ENCODE results near the gene RGS3. TPM values are rescaled to one million over a fixed set of nuclear protein-coding genes. Genes with fewer than 3 reads are reported as not detected.
"Not testable (repeated sequence)": the region's sequence is repeated elsewhere in the genome, so short reads cannot be mapped to it uniquely, and the experiment has no call there.

RGS3 gene
- 59.9 TPM for total RNA-seq

DNA sequence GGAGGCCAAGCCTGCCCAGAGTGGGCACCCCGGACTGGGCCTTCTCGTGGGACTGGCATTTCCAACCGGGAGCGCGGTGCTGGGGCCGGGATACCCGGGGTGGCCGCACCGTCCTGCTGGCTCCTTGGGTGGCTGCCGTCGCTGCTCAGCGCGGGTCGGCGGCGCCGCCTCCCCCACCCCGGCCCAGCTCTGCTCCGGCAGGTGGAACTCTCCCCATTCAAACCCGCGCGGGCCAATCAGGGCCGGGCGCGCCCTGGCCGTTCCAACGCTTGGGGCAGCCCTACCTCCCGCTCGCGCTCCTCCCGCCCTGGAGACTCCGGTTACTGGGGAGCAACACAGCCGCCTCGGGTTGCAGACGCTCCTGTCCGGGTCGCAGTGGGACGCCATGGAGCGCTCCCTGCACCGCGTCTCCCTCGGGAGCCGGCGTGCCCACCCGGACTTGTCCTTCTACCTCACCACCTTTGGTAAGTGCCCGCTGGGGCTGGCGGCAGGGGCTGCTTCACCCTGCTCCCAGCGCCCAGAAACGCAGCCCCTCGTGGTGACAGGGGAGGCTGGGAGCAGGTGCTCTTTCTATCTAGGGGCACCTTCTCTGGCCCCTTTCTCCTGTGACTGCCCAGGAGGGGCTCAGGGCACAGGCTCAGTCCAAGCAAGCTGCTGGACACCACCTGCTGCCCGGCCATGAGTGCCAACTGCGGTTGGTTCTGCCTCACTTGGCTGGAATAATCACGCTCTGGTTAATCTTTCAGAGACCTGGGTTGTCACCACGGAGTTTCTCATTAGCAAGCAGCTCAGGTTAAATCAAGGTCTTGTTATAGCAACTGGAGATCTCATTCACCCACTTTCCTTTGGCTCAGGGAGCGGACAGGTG is at the start of gene RGS3:
Gene RGS3, plus strand, starts transcription at position 310 of the 868 bp plus-strand sequence. Its CDS starts 76 bp downstream, at position 386.
- DNase-seq, result peak; percentile 73

DNA sequence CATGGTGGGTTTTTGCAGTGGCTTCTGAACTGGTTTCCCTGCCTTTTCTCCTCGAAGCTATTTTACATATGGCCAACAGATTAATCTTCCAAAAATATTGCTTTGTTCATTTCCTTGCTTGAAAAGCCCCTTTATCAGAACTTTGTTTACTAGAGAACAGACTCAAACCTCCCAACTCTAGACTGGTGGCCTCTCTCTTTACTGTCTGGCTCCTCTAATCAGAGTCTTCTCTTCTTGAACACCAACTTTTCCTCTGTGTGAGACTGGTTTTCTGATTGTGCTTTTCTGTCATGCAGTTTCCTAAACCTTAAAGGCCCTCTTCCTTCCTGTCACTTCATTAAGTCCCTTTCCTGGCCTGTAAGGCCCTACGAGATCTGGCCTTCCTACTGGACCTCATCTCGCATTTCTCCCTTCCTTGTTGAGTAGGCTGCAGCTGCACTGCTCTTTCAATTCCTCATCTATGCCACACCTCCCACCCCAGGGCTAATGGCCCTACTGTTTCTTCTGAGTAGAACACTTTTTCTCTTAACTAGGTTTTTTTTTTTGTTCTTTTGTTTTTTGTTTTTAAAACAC is 47.3 kb upstream of the RGS3 start:
- no peak for DNase-seq

DNA sequence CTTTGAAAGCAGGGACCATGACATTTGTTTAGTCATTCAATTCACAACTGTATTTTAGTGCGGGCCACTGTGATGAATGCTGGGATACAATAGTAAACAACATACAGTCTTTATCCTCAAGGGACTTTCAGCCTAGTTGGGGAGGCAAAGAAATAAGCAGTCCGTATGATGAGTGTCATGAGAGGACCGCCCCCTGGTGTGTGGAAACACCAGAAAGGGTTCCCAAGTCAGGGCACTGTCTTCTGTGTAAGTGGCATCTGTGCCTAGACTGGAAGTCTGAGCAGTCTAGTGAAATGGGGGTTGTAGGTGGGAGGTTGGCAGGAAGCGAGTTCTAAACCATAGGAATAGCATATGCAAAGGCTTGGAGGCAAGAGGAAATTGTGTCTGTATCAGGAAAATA is 46.2 kb upstream of the RGS3 start:
- DNase-seq, result no peak

DNA sequence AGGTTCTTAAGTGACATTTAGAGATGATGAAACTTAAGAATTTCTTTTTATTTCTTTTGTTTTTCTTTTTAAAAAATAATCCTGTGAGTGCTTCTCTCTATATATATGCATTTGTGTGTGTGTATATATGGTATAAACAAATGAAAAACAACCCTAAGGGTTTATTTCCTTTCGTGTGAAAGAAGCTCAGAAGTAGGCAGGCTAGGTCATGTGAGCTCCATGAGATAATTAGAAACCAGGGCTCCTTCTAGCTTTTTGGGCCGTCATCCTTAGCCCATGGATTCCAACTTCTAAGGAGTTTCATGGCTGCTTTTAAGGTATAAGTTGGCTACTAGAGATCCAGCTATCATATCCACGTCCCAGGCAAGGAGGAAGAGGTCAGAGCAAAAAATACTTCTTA is 41.8 kb upstream of the RGS3 start:
- DNase-seq, result no peak

DNA sequence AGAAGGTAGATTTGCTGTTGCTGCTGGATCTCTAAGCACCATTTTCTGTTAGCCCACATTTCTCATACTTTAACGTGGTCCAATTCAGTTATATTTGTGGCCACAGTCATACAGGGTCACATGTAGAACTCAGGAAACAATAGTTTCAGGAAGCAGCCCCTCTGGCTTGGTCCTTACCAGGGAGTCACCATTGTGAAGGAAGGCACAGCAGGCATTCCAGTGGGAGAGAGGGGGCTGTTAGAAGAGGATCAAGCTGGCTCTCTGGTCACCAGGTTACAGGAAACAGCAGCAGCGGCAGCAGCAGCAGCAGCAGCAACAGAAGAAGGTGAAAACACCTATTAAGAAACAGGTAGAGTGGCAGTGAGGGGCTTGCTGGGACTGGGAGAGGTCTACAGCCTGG is 38.5 kb upstream of the RGS3 start:
- no peak for DNase-seq

DNA sequence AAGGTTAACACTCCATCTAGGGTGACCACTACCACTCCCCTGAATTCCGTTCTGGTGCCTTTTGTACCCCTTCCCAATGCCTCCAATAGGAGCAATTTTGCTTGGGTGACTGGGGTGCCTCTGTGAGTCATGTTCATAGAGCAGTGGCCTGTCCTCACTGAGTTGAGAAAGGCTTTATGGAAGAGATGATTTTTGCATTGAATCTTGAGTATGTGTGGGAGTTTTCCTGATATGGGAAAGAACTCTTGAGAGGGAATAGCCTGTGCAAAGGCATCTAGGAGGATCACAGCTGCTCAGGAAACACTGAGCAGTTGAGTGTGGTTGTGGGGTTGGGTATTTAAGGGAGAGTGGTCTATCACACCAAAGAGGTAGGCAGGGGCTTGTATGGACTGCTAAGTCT is 36.8 kb upstream of the RGS3 start:
- no peak for DNase-seq

DNA sequence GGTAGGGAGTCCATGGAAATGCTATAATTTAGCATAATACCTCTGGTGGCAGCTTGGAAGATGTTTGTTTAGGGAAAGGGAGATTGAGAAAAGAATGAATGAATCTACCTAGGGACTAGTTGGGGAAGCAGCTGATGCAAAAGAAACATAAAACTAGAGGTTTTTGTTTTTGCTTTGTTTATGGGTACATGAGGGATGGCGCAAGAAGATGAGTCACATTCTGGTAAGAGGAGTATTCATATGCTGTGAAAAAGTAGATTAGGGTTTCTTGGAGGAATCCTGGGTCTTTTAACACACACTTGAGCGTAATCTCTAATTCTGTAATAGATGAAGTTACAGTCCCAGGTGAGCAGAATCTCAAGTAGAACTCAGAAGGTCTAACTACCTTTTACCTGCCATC is 35.9 kb upstream of the RGS3 start:
- no peak for DNase-seq

DNA sequence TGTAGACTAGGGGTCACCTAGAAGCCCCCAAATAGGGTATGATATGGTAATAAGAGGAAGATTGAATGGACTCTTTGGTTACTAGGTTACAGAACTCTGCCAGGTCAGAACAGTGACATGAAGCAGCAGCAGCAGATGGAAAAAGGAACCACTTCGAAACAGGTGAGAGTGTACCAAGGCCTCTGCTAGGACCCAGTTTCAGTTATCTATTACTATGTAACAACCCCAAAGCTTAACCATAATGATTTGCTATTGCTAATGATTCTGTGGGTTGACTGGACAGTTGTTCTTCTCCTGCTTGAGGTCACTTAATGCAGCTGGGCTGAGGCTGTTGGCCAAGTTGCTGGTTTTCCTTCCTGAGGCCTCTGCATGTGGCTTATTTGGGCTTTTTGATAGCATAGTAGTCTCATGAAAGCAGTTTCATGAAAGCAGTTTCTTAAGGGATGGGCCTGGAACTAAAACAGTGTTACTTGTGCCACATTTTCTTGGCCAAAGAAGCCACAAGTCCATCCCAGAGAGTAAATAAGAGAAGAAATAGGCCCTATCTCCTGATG is 35.4 kb upstream of the RGS3 start:
- DNase-seq, result no peak

DNA sequence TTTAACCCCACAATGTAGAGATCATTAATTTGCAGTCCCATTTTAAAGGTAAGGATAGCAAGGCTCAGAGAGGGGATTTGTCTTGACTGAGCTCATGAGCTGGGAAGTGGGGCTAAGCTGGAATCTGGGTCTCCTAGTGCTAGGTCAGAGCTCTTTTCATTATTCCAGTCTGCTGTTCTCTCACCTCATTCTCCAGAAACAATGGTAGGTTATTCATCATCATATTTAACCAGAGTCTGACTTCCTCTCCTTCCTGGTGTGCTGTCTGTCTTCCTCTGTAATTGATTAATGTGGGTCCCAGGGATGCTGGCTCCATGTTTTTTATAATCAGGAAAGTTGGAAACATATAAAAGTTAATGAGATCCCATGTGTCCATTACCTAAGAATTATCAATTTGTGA is 32.3 kb upstream of the RGS3 start:
- DNase-seq, result no peak

DNA sequence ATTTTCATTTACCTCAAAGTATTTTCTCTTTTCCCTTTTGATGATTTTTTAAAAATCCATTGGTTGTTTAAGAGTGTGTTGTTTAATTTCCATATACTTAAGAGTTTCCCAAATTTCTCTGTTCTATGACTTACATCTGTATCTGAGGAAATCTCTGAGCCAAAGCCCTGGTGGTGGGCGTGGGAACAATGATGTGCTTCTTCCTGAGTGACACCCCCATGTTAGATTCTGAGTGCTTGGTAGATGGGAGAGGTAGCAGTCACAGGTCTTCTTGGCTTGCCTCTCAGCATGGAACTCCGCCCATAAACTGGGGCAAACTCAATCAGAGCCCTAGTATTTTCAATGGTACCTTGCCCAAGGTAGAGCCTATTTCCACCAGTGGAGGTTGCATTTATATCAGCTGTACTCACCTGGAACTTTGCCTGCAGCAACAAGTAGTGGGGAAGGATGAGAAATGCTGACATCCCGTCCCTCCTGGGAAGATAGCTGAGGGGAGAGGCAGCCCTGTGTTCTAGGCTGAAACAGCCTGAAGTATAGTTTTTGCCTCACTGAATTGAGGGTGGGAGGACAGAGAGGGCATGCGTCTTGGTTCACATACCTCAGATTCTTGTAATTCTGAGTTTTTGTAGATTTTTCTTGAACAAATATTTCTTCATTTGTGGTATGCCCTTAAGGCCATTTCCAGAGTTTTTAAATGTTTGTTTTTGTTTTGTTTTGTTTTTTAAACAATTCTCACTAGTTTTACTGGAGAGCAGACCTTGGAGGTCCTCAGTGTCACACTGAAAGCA is 26.6 kb upstream of the RGS3 start:
- DNase-seq, result no peak

DNA sequence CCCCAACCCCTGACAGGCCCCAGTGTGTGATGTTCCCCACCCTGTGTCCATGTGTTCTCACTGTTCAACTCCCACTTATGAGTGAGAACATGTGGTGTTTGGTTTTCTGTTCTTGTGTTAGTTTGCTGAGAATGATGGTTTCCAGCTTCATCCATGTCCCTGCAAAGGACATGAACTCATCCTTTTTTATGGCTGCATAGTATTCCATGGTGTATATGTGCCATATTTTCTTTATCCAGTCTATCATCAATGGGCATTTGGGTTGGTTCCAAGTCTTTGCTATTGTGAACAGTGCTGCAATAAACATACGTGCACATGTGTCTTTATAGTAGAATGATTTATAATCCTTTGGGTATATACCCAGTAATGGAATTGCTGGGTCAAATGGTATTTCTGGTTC is 25.8 kb upstream of the RGS3 start:
- not testable (repeated sequence) for DNase-seq

DNA sequence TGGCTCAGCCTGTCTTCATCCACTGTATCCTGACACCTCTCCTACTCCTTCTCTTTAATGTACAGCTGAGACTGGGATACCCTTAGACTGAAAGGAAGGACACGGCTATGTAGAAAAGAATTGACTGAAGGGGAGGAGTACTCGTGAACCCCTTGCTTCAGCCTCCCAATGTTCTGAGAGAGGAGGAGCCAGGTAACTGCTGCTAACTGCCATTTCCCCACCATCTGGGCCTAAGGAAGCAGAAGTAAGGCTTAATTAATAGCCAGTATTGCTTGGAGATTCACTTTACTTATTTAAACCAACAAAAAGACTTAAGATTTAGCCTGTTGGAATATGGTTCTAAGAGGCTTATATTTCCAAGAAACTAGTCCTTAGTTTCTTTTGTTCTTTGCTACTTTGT is 18.8 kb upstream of the RGS3 start:
- no peak for DNase-seq

DNA sequence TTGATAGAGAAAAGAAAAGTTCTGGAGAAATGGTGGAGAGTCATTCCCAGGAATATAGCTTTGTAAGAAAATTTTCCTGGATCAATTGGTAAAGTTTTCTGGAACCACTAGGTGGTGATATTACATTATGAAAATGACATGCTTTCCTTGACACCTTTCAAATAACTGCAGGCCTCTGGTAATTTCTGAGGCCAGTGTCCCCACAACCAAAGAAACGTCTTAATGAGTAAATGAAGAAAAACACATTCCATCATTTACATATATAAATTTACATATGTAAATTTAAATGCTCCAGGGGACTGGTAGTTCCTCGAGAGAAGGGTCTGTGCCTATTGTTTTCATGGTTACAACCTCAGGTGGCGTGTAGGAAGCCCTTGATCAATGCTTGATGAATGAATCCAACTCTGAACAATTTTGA is 17.2 kb upstream of the RGS3 start:
- DNase-seq, result peak; percentile 79

DNA sequence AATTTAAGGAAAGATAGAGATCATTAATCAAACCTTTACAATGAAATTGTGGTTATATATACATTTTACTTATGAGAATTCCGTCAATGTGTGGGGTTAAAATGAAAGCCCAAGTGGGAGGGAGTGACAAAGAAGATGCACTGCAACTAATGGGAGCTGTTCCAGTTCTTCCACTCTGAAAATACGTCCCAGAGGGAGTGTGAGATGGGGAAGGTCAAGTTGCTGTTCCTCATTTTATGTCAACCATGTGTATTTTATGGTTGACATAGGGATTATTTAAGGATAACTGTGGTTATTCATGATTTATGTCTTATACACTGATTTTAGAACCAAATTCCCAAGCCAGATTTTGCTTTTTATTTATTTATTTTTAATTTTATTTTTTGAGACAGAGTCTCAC is 14.2 kb upstream of the RGS3 start:
- DNase-seq, result no peak

DNA sequence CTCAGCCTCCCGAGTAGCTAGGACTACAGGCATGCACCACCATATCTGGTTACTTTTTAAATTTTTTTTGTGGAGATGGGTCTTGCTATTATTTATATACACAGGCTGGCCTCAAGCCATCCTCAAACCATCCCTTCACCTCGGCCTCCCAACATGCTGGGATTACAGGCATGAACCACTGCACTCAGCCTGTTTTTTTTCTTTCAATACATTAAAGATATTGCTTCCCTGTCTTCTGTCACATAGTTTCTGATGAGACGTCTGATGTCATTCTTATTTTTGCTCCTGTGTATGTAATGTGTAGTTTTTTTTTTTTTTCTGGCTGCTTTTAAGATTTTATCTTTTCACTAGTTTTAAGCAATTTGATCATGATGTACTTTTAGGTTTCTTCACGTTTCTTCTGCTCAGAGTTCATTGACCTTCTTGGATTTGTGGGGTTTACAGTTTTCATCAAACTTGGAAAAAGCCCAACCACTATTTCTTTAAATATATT is 11.4 kb upstream of the RGS3 start:
- no peak for DNase-seq

DNA sequence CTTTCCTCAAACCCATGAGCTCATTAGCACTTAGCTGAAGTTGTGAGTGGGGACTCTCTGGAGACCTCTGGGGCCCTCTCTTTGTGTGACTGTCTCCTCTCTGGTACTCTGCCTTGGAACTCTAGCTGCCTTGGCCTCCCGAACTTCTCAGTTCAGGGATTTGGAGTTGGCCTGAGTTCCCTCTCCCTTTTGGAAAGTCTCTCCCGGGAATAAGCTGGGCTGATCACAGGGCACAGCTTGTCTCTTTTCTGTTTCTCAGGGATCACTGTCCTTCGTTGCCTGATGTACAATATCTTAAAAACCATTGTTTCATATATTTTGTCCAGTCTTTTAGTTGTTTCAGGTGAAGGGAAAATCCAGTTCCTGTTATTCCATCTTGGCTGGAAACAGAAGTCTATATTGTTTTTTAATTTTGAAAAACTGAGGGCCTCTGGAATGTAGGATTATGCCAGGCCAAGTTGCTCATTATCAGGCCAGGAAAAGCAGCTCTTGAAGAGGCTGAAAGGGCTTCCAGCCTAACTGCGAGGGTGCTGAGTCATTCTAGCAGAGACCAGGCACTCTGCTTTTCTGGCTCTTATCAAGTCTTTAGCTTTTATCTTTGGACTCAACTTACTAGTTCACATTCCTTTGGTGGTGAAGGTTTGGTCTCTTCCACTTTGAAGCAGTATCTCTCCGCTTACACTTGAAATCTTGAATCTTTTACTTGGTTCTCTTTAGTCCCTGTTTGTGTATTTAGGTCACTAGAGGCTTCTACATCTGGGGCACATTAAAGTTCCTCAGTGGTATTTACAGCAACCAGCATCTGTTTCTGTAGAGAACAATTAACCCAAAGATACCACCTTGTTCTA is 8.4 kb upstream of the RGS3 start:
- DNase-seq, result peak; percentile 54

DNA sequence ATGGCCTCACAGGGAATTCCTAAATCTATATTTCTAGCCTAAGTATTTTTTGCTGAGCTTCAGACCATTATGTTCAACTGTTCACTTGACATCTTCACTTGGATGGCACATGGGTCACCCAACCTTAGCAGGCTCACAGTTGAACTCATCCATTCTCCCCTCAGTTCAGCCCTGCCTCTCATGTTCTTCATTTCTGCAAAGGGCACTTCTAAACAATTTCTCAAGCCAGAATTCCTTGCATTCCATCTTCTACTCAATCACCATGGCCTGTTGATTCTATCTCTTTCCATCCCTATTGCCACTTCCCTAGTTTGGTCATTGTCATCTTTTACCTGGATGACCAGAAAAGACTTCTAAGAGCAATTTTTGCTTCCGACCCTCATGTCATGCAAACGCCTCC is 7.3 kb upstream of the RGS3 start:
- DNase-seq, result no peak

DNA sequence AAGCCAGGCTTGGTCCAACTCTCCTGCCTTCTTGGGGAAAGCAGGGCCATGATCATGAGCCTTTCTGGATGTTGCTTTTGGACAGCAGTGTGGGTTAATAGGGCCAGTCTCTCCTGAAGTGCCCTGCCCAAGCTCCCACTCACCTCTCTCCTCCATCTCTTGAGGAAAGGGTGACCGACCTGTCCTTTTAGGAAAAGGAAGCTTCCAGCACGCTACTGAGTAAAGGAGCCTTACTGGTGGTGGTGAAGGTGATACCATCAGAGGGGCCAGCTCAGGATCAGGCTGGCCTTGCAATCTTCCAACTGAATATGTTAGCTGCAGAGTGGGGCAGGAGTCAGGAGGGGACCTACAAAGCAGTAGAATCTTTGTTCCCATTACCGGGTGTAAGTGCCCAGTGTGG is 2.2 kb upstream of the RGS3 start:
- DNase-seq, result no peak

DNA sequence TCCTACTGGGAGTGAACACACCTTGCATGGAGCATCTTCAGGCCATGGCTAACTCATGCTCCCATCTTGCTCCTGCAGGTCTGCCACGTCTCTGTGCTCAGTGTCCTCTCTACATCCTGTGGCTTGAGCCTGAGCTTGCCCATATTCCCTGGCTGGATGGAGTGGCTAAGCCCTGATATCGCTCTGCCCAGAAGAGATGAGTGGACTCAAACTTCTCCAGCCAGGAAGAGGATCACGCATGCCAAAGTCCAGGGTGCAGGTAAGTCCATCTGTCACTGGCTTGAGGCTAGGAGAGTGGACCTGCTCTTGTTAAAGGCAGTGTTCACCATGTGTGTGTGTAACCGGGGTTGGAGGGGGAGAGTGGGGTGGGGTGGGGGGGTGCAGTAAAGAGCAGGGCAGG is 1.6 kb upstream of the RGS3 start:
- no peak for DNase-seq

DNA sequence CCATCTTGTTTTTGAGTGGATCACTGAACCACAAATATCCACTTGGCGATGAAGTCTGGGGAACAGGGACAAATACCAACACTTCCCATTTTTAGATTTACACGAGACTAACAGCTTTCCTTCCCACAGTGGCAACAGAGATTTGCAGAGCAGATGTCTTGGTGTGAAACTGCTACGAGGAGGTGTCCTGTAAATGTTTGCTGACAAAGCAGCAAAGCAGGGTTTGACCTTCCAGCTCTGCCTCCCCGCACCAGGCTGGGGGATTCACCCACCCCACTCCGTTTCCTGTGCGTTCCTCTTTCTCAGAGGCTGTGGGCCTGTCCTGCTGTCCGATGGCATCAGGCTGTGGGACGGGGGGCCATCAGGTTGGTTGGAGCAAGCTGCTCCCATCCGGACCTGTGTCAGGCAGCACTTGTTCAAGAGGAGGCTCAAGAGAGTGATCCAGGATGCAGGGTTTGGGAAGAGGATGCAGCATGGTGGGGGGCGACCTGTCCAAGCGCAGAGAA is 693 bp upstream of the RGS3 start:
- no peak for DNase-seq

DNA sequence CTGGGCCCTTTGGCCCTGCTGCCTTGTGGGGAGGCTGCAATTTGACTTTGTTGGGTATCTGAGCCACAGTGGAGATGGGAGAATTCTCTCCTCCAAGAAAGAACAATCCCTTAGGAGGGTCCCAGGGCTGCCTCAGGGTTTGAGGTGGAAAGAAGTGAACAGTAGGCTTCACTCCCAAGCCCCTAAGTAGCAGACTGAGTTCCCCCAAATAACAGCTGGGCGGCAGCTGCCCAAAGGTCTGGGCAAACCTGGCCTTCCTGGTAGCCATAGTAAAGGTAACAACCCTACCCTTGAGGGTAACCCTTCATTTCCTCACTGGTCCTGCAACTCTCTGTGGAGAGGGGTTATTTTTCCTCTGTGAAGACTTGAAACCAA is 746 bp downstream of the RGS3 start:
- no peak for DNase-seq
